Activated CD8-positive, alpha-beta T cell treated with anti-CD3 and anti-CD28 coated beads, Interleukin-2, amount 10 ng/mL, durations not matched to agents 7 days and 5 days (primary cell): ENCODE measurements around the gene ALDH1A1. TPM values are rescaled to one million over a fixed set of nuclear protein-coding genes. Genes with fewer than 3 reads are reported as not detected.

ENCODE experiments used
- ATAC-seq: fragments of 150-1000 bp; cut with Tn5 transposase; one replicate; pipeline ENCODE4 v1.10.0; 2021; ENCODE audit warnings: moderate library complexity
- CTCF ChIA-PET: fragments of 350-600 bp; sonication (Branson Sonifier 250); formaldehyde crosslinking; loops from one replicate; lab custom pipeline; 2021; ENCODE audit warnings: antibody characterized with exemption; lab: Charles Lee
- POLR2A ChIA-PET: fragments of 350-600 bp; sonication (Branson Sonifier 250); formaldehyde crosslinking; loops from one replicate; lab custom pipeline; 2021; ENCODE audit warnings: antibody characterized with exemption; lab: Charles Lee
- DNase-seq: peaks from one replicate; pipeline ENCODE4 v3.0.0-alpha.2; 2020
- H3K27ac Mint-ChIP-seq: one replicate; pipeline ENCODE4 v1.8.0; 2021; ENCODE audit warnings: mild to moderate bottlenecking, mixed read lengths
- H3K27me3 Mint-ChIP-seq: one replicate; pipeline ENCODE4 v1.8.0; 2021; ENCODE audit warnings: low read depth, mixed read lengths
- H3K36me3 Mint-ChIP-seq: one replicate; pipeline ENCODE4 v1.8.0; 2021; ENCODE audit warnings: low read depth, mixed read lengths
- H3K4me1 Mint-ChIP-seq: one replicate; pipeline ENCODE4 v1.8.0; 2021; ENCODE audit warnings: low read depth, mixed read lengths
- H3K4me3 Mint-ChIP-seq: one replicate; pipeline ENCODE4 v1.8.0; 2021; ENCODE audit warnings: mild to moderate bottlenecking, mixed read lengths
- H3K9me3 Mint-ChIP-seq: one replicate; pipeline ENCODE4 v1.8.0; 2022; ENCODE audit warnings: mixed read lengths; ENCODE audit not compliant: insufficient read depth
- total RNA-seq, 2 experiments: library from RNA; stranded (reverse); gene quantifications; one replicate each; pipeline ENCODE4 v1.2.3, GENCODE V29; 2021

Gene ALDH1A1
- total RNA-seq, 2 experiments from 2014 or later: not detected

DNA sequence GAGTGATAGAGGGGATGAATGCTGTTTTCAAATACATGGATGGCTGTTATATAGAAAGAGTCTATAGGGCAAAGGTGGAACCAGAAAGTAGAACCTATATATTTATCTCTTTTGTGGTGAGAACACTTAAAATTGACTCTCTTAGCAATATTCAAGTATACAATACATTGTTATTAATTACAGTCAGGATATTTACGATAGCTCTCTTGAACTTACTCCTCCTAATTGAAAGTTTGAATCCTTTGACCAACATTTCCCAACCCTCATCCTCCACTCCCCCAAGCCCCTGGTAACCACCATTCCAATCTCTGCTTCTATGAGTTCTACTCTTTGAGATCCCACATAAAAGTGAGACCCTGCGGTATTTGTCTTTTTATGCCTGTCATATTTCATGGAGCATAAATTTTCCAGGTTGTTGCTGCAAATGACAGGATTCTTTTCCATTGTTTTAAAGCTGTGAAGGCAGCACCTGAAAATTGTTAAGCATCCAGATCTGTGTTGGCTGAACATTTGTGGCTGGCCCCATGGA, 41.5 kb downstream of the ALDH1A1 start:
- Mint-ChIP-seq H3K27me3 (no peaks in the 10 kb centered on the region), H3K4me3 (no peak overlapping the region)

GRCh38 chr9:72909428-72909827, 43.4 kb downstream of the ALDH1A1 start:
- DNase-seq: no peak
- no peak for ATAC-seq
- no peak overlapping the region for H3K27ac Mint-ChIP-seq
- H3K27me3 Mint-ChIP-seq: peaks cover 2% of the 10 kb centered on the region
- ChIA-PET CTCF (no interaction called here), POLR2A (no interaction called here)
- no peaks in the 10 kb centered on the region for H3K9me3 Mint-ChIP-seq
- H3K4me3 Mint-ChIP-seq: no peak overlapping the region
- H3K4me1 Mint-ChIP-seq: no peaks in the 10 kb centered on the region
- no peaks in the 10 kb centered on the region for H3K36me3 Mint-ChIP-seq

More for the DNA sequence above, 41.5 kb downstream of the ALDH1A1 start:
- no peak overlapping the region for H3K27ac Mint-ChIP-seq
- no peak for DNase-seq
- ChIA-PET POLR2A (no interaction called here), CTCF (no interaction called here)
- no peak for ATAC-seq
- no peaks in the 10 kb centered on the region for H3K9me3 Mint-ChIP-seq
- no peaks in the 10 kb centered on the region for H3K36me3 Mint-ChIP-seq
- H3K4me1 Mint-ChIP-seq: no peaks in the 10 kb centered on the region

GRCh38 chr9:72907421-72907820, 45.4 kb downstream of the ALDH1A1 start:
- no peaks in the 10 kb centered on the region for H3K36me3 Mint-ChIP-seq
- ChIA-PET CTCF (no interaction called here), POLR2A (no interaction called here)
- H3K9me3 Mint-ChIP-seq: no peaks in the 10 kb centered on the region
- H3K4me3 Mint-ChIP-seq: no peak overlapping the region
- no peak for DNase-seq
- no peak for ATAC-seq
- H3K27ac Mint-ChIP-seq: no peak overlapping the region
- H3K4me1 Mint-ChIP-seq: no peaks in the 10 kb centered on the region
- peaks cover 2% of the 10 kb centered on the region for H3K27me3 Mint-ChIP-seq

DNA sequence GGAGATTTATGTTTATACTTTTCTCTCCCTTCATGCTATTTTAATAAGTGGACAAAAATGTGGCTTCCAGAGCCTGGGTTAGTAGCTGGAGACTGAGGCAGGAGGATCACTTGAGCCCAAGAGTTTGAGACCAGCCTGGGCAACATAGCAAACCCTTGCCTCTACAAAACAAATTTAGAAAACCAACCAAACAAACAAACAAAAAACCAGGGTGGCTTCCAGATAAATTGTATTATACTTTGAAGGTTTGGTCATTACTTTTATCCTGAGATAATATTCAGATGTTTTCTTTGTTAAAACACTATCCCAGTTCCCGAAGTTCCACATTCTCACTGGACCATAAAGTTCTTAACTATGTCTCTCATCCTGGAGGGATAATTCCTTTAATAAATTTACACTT, 46.0 kb downstream of the ALDH1A1 start:
- Mint-ChIP-seq H3K4me1 (no peaks in the 10 kb centered on the region), H3K27ac (no peak overlapping the region), H3K27me3 (peaks cover 2% of the 10 kb centered on the region), H3K4me3 (no peak overlapping the region), H3K9me3 (no peaks in the 10 kb centered on the region), H3K36me3 (no peaks in the 10 kb centered on the region)
- no peak for ATAC-seq
- ChIA-PET POLR2A (no interaction called here), CTCF (no interaction called here)
- no peak for DNase-seq

DNA sequence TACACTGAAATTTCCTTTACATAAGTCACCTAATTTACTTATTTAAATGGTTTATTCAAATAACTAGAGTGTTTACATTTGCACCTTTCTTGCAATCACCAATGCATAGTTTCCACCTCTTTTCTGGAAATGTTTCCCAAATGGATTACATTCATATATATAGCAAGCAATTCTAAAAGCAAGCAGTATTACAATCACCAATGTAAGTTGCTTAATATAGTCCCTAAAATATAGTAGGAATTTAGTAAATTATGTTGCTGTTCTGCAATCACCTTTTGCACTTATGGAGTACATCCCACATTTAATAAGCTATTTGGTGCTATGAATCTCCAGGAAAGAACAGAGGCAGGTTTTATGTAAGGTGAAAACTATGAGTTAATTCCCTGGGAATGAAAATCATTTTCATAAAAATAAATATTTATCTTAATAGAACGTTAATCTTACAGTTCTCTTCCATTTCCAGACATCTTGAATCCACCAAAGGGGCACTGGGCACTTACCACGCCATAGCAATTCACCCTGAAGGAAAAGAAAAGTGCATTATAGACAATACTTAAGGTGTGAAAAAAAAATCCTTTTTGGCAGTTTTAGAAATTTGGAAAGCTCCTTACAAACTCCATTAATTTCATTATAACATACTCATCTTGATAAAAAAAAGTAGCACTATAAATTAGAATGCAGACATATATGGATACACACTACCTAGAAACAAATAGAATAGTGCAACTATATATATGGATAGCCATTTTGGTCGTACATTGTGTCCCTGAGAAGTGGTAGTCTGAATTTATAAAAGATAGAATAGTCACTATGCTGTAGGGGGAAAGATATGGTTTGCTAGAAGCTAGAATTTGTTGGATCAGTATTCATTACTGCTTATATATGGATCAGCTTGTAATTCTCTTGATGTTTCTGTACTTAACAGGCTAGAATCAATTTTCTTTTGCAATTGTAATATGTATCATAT, 47.1 kb downstream of the ALDH1A1 start:
- H3K27me3 Mint-ChIP-seq: peaks cover 2% of the 10 kb centered on the region
- no peaks in the 10 kb centered on the region for H3K4me1 Mint-ChIP-seq
- CTCF ChIA-PET: no interaction called here
- no peak overlapping the region for H3K4me3 Mint-ChIP-seq
- DNase-seq (no peak), ATAC-seq (no peak)
- H3K9me3 Mint-ChIP-seq: no peaks in the 10 kb centered on the region
- no peaks in the 10 kb centered on the region for H3K36me3 Mint-ChIP-seq
- POLR2A ChIA-PET: no interaction called here
- no peak overlapping the region for H3K27ac Mint-ChIP-seq

DNA sequence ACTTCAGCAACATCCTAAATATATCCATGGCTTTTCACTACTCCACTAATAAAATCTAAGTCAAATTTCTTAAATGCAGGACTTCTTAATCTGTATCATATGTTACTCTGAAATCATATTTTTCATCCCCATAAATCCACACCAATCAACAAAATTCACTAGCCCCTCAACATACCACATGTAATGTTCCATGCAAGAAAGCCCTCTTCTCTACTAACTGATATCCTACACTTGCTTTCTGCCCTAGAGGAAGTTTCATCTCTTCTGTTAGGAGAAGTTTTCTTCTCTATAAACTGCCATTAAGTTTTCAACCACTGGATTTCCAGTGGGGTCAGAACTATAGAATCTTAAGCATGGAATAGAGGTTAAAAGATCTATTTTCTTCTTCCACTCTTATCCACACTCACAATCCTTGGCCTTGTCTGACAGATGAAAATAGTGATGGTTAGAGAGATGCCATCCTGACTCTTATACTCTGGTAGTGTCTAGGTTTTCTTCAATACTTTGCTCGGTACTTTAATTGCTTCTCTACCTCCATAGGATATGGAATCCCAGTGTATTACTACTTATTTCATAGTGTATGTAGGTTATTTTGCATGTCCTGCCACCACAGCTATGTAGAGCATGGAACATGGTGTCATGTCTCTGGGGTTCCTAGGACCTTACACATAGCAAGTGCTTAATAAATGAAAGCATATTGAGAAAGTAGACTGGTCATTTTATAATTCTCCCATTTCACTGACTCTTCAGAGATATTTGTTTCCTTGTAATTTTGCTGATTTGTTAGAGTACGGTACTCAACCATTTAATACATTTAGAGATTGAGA, 48.4 kb downstream of the ALDH1A1 start:
- ATAC-seq: no peak

GRCh38 chr9:72903103-72903502, 49.8 kb downstream of the ALDH1A1 start:
- Mint-ChIP-seq H3K27ac (no peak overlapping the region), H3K4me1 (no peaks in the 10 kb centered on the region), H3K9me3 (no peaks in the 10 kb centered on the region), H3K36me3 (no peaks in the 10 kb centered on the region), H3K4me3 (no peak overlapping the region), H3K27me3 (peaks cover 2% of the 10 kb centered on the region)
- ChIA-PET POLR2A (no interaction called here), CTCF (no interaction called here)
- no peak for DNase-seq
- no peak for ATAC-seq

More for the DNA sequence above, 48.4 kb downstream of the ALDH1A1 start:
- peaks cover 2% of the 10 kb centered on the region for H3K27me3 Mint-ChIP-seq
- H3K9me3 Mint-ChIP-seq: no peaks in the 10 kb centered on the region
- H3K4me3 Mint-ChIP-seq: no peak overlapping the region
- H3K27ac Mint-ChIP-seq: no peak overlapping the region
- no peaks in the 10 kb centered on the region for H3K4me1 Mint-ChIP-seq
- ChIA-PET CTCF (no interaction called here), POLR2A (no interaction called here)
- no peaks in the 10 kb centered on the region for H3K36me3 Mint-ChIP-seq
- DNase-seq: no peak

GRCh38 chr9:72902268-72902667, 50.6 kb downstream of the ALDH1A1 start:
- no peaks in the 10 kb centered on the region for H3K36me3 Mint-ChIP-seq
- ChIA-PET CTCF (no interaction called here), POLR2A (no interaction called here)
- ATAC-seq (no peak), DNase-seq (no peak)
- H3K4me1 Mint-ChIP-seq: no peaks in the 10 kb centered on the region
- H3K27ac Mint-ChIP-seq: no peak overlapping the region
- H3K27me3 Mint-ChIP-seq: peaks cover 2% of the 10 kb centered on the region
- no peaks in the 10 kb centered on the region for H3K9me3 Mint-ChIP-seq
- H3K4me3 Mint-ChIP-seq: no peak overlapping the region

GRCh38 chr9:72899734-72900477, 52.9 kb downstream of the ALDH1A1 start:
- no peaks in the 10 kb centered on the region for H3K36me3 Mint-ChIP-seq
- ChIA-PET POLR2A (no interaction called here), CTCF (no interaction called here)
- no peak overlapping the region for H3K27ac Mint-ChIP-seq
- H3K4me3 Mint-ChIP-seq: no peak overlapping the region
- no peaks in the 10 kb centered on the region for H3K9me3 Mint-ChIP-seq
- no peak for ATAC-seq
- H3K4me1 Mint-ChIP-seq: no peaks in the 10 kb centered on the region
- DNase-seq: no peak
- peaks cover 2% of the 10 kb centered on the region for H3K27me3 Mint-ChIP-seq

DNA sequence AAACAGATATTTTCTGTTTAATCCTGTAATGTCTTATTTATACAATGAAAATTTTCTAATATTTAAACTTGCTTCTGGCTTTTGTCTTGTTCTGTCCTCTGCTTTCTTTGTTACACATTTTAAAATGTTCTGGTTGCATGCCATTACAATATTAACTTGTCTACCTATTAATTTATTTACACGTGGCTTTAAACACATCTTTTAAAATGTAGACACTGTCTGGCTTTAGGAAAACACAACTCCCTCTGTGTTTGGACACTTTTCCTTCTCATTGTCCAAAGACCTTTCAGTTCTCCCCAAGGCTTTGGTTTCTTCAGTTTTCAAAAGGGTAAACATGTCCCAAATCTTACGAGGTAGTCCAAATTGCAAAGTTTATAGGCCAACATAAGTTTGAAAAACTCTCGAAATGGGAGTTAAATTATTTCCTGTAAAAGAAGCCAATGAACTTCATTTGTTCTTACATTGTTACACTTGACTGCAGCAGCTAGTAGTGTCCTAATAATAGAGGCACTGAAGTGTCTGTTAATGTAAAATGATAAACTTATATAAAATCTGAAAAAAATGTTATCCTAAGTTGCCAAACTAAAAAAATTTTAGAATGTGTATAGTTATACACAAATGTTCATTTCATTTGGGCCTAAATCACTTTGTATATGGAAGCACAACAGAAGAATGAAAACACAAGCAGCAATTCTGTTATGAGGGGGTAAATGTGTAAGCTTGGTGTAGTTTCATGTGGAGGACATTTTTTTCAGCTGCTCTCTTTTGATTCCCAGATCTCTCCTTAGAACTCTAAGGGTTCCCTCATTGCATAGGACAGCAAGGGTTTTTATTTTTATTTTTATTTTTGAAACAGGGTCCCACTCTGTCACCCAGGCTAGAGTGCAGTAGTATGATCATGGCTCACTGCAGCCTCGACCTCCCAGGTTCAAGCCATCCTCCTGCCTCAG, 53.8 kb downstream of the ALDH1A1 start:
- DNase-seq (no peak), ATAC-seq (no peak)
- Mint-ChIP-seq H3K4me1 (no peaks in the 10 kb centered on the region), H3K27ac (no peak overlapping the region), H3K9me3 (no peaks in the 10 kb centered on the region), H3K36me3 (no peaks in the 10 kb centered on the region), H3K4me3 (no peak overlapping the region), H3K27me3 (no peaks in the 10 kb centered on the region)
- ChIA-PET CTCF (no interaction called here), POLR2A (no interaction called here)

GRCh38 chr9:72898360-72898759, 54.5 kb downstream of the ALDH1A1 start:
- Mint-ChIP-seq H3K27ac (no peak overlapping the region), H3K9me3 (no peaks in the 10 kb centered on the region), H3K36me3 (no peaks in the 10 kb centered on the region), H3K27me3 (no peaks in the 10 kb centered on the region), H3K4me3 (no peak overlapping the region), H3K4me1 (no peaks in the 10 kb centered on the region)
- CTCF ChIA-PET: no interaction called here
- no peak for DNase-seq
- POLR2A ChIA-PET: no interaction called here
- no peak for ATAC-seq
